Loucy (cell line): ENCODE results near the gene GABRR1.

Experiments used
- H2AFZ ChIP-seq: fragments of 200-600 bp; sonication (generic); 2 replicates; pipeline ENCODE4 v1.6.0; 2016; ENCODE audit warnings: antibody characterized with exemption, mild to moderate bottlenecking, low read length, moderate library complexity
- H3F3A ChIP-seq: fragments of 200-600 bp; 2 replicates; pipeline ENCODE4 v1.6.0; 2016; ENCODE audit warnings: antibody characterized with exemption, low read depth, mild to moderate bottlenecking
- H3K27me3 ChIP-seq: fragments of 200-600 bp; sonication (generic); 2 replicates; pipeline ENCODE4 v1.6.1; 2014; ENCODE audit warnings: low read length, mild to moderate bottlenecking; ENCODE audit not compliant: insufficient read depth, poor library complexity, severe bottlenecking
- H3K36me3 ChIP-seq: fragments of 200-600 bp; sonication (generic); 2 replicates; pipeline ENCODE4 v1.6.1; 2016; ENCODE audit warnings: low read length; ENCODE audit not compliant: insufficient read depth
- H3K4me1 ChIP-seq: fragments of 200-600 bp; sonication (generic); 2 replicates; pipeline ENCODE4 v1.5.1; 2014; ENCODE audit warnings: low read length, mild to moderate bottlenecking; ENCODE audit not compliant: insufficient read depth, poor library complexity, severe bottlenecking
- H3K4me2 ChIP-seq: fragments of 200-600 bp; sonication (generic); 2 replicates; pipeline ENCODE4 v1.6.0; 2014; ENCODE audit warnings: antibody characterized with exemption, low read length, low read depth, mild to moderate bottlenecking; ENCODE audit not compliant: poor library complexity, severe bottlenecking
- H3K4me3 ChIP-seq: fragments of 200-600 bp; sonication (generic); 2 replicates; pipeline ENCODE4 v1.5.1; 2014; ENCODE audit warnings: low read length, mild to moderate bottlenecking, mixed read lengths; ENCODE audit not compliant: poor library complexity, severe bottlenecking
- H3K79me2 ChIP-seq: fragments of 200-600 bp; sonication (generic); 2 replicates; pipeline ENCODE4 v1.6.1; 2014; ENCODE audit warnings: low read length; ENCODE audit not compliant: insufficient read depth
- H3K9ac ChIP-seq: fragments of 200-600 bp; sonication (generic); 2 replicates; pipeline ENCODE4 v1.6.0; 2014; ENCODE audit warnings: mild to moderate bottlenecking, low read depth, low read length, moderate library complexity; ENCODE audit not compliant: poor library complexity, severe bottlenecking
- H3K9me2 ChIP-seq: fragments of 200-600 bp; sonication (generic); replicated peaks from 2 replicates; pipeline ENCODE4 v1.6.1; 2016; ENCODE audit warnings: low read depth, low read length, mixed read lengths
- H3K9me3 ChIP-seq: fragments of 200-600 bp; sonication (generic); 2 replicates; pipeline ENCODE4 v1.6.1; 2014; ENCODE audit warnings: mild to moderate bottlenecking, antibody characterized with exemption, low read length, low read depth; ENCODE audit not compliant: insufficient read depth
- H4K20me1 ChIP-seq: fragments of 200-600 bp; sonication (generic); 2 replicates; pipeline ENCODE4 v1.6.0; 2014; ENCODE audit warnings: antibody characterized with exemption, low read length, mild to moderate bottlenecking; ENCODE audit not compliant: insufficient read depth, poor library complexity, severe bottlenecking
- EZH2phosphoT487 ChIP-seq: fragments of 200-600 bp; IDR thresholded peaks from 2 replicates; pipeline ENCODE4 v1.6.1; 2018; ENCODE audit warnings: antibody characterized with exemption, mild to moderate bottlenecking, moderate library complexity, borderline replicate concordance
- TF ChIP-seq, protein P1 (sequence below): fragments of 200-600 bp; sonication (generic); conservative IDR thresholded peaks from 2 replicates; pipeline ENCODE4 v1.5.1; 2014; ENCODE audit warnings: mild to moderate bottlenecking, antibody characterized with exemption, low read length

GABRR1 gene

DNA sequence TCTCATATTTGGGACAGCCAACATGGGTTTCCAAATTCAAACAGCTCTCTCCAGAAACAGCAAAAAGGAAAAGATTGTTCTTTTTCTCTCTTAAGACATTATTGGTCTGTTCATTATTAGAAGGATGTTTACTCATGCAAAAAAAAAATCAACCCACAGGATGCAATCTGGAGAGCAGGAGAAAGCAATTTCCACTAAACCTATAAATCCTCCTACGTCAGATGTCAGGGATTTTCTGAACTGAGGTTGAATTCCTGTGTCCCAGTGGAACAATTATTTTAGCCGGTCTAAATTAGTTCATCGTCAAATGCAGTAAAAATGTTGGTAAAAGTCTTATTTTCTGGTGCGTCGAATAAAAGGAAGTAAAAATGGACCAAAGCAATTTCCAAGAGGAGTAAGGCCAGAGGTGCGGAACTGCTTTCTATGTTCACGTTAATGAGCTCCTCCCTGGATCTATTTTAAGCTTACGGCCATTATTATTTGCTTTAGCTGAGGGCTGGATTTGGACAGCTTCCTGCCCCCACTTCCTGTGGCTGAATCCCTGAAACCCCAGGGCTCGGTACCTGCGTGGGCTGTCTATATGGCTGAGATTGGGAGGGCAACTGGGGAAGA is at the start of gene GABRR1:
TSS of gene GABRR1 (minus strand) at position 60 of the 612 bp plus-strand sequence. CDS start at position 24, 36 bp downstream.
- H3K4me2 ChIP-seq: no peak within 1 kb of the TSS
- no peaks in the 10 kb centered on the region for H3F3A ChIP-seq
- no peak within 1 kb of the TSS for H2AFZ ChIP-seq
- no peaks in the 10 kb centered on the region for H3K9me2 ChIP-seq
- H3K9me3 ChIP-seq: no peaks in the 10 kb centered on the region
- no peak for TF ChIP-seq EZH2phosphoT487
- TF ChIP-seq, protein P1, sequence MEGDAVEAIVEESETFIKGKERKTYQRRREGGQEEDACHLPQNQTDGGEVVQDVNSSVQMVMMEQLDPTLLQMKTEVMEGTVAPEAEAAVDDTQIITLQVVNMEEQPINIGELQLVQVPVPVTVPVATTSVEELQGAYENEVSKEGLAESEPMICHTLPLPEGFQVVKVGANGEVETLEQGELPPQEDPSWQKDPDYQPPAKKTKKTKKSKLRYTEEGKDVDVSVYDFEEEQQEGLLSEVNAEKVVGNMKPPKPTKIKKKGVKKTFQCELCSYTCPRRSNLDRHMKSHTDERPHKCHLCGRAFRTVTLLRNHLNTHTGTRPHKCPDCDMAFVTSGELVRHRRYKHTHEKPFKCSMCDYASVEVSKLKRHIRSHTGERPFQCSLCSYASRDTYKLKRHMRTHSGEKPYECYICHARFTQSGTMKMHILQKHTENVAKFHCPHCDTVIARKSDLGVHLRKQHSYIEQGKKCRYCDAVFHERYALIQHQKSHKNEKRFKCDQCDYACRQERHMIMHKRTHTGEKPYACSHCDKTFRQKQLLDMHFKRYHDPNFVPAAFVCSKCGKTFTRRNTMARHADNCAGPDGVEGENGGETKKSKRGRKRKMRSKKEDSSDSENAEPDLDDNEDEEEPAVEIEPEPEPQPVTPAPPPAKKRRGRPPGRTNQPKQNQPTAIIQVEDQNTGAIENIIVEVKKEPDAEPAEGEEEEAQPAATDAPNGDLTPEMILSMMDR: no peak
- no peaks in the 10 kb centered on the region for H4K20me1 ChIP-seq
- no peak within 1 kb of the TSS for H3K4me3 ChIP-seq
- no peaks in the 10 kb centered on the region for H3K27me3 ChIP-seq
- no peaks in the 10 kb centered on the region for H3K36me3 ChIP-seq
- H3K79me2 ChIP-seq: no peaks in the 10 kb centered on the region
- no peak within 1 kb of the TSS for H3K9ac ChIP-seq
- no peaks in the 10 kb centered on the region for H3K4me1 ChIP-seq

DNA sequence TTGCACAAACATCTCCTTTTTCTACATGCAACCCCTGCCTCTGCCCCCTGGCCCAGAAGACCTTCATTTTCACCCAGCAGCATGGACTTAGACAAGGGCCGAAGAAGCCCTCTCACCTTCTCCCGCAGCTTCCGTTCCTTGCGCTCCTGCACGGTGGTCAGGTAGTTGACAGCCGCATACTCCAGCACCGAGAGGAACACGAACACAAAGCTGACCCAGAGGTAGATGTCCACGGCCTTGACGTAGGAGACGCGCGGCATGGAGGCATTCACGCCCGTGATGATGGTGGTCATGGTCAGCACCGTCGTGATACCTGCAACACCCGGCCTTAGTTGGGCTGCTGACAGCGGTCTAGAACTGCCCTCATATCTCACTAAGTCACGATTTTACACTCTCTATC is 47.1 kb upstream of the GABRR1 start:
- Histone ChIP-seq H3K9me3 (no peaks in the 10 kb centered on the region), H3K79me2 (no peaks in the 10 kb centered on the region)
- TF ChIP-seq, protein P1: no peak

DNA sequence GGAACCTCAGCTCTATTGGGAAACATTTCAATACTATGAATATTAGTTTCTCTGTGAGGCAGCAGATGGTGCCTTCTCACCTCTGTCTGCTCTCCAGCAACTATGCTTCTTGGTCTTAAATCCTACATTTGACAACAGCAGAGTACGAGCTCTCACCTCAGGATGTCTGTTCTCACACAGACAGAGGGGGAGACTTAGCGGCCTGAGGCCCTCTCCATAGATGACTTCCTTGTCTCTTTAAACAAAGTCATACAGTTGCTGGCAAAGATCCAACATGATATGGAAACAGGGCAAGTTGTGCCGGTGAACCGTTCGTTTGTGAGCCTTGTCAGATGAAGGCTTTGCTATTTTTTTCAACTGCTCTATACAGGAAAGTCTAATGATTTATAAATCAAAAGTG is 43.7 kb upstream of the GABRR1 start:
- Histone ChIP-seq H3K9me2 (no peaks in the 10 kb centered on the region), H3K4me3 (peak overlapping the region; percentile 36), H3K4me1 (peaks cover 26% of the 10 kb centered on the region), H3K9me3 (no peaks in the 10 kb centered on the region), H3F3A (no peaks in the 10 kb centered on the region), H3K79me2 (no peaks in the 10 kb centered on the region), H3K36me3 (no peaks in the 10 kb centered on the region), H3K9ac (peak overlapping the region; percentile 54), H2AFZ (peak overlapping the region; percentile 47), H3K4me2 (peak overlapping the region; percentile 55), H4K20me1 (no peaks in the 10 kb centered on the region), H3K27me3 (no peaks in the 10 kb centered on the region)
- TF ChIP-seq, protein P1: 0 out of 2 replicates have a peak, but pooled peaks have one; percentile 13
- no peak for TF ChIP-seq EZH2phosphoT487

More for the DNA sequence above, 47.1 kb upstream of the GABRR1 start:
- H3K36me3 ChIP-seq: no peaks in the 10 kb centered on the region
- no peaks in the 10 kb centered on the region for H3F3A ChIP-seq
- no peaks in the 10 kb centered on the region for H3K9me2 ChIP-seq
- no peak overlapping the region for H3K4me2 ChIP-seq
- H3K27me3 ChIP-seq: no peaks in the 10 kb centered on the region
- H2AFZ ChIP-seq: no peak overlapping the region
- no peak overlapping the region for H3K9ac ChIP-seq
- H4K20me1 ChIP-seq: no peaks in the 10 kb centered on the region
- H3K4me3 ChIP-seq: no peak overlapping the region
- H3K4me1 ChIP-seq: peaks cover 19% of the 10 kb centered on the region
